GM21528 (cell line): Measurements from ENCODE around the gene GPR107.
A peak's percentile ranks its signal among the peaks of the same experiment; 100 is the strongest.

Experiments
- ATAC-seq: cut with Tn5 transposase; IDR thresholded peaks from one replicate; pipeline ENCODE4 v1.9.1; 2021; ENCODE audit warnings: mild to moderate bottlenecking, moderate library complexity; ENCODE audit not compliant: unreplicated experiment, low FRiP score

The GPR107 gene

GRCh38 chr9:130128733-130129431 lies 75.2 kb downstream of the GPR107 start:
- peak; percentile 63 for ATAC-seq

- no peak for ATAC-seq
Observed at GRCh38 chr9:130129432-130130061, 75.8 kb downstream of the GPR107 start.

GRCh38 chr9:130132746-130133145 lies 79.0 kb downstream of the GPR107 start:
- no peak for ATAC-seq

GRCh38 chr9:130137081-130137640 lies 83.5 kb downstream of the GPR107 start:
- no peak for ATAC-seq

- ATAC-seq = no peak
Observed at GRCh38 chr9:130137641-130138081, 84.0 kb downstream of the GPR107 start.

- ATAC-seq = no peak
Observed at GRCh38 chr9:130138171-130138653, 84.5 kb downstream of the GPR107 start.

- ATAC-seq = no peak
Observed at GRCh38 chr9:130138791-130139190, 85.1 kb downstream of the GPR107 start.

- no peak for ATAC-seq
Observed at GRCh38 chr9:130139251-130139650, 85.5 kb downstream of the GPR107 start.

- ATAC-seq = no peak
Observed at GRCh38 chr9:130140706-130141105, 87.0 kb downstream of the GPR107 start.

GRCh38 chr9:130142056-130142455 lies 88.3 kb downstream of the GPR107 start:
- no peak for ATAC-seq

GRCh38 chr9:130142641-130143040 lies 88.9 kb downstream of the GPR107 start:
- no peak for ATAC-seq

- ATAC-seq = no peak
Observed at GRCh38 chr9:130143279-130143893, 89.7 kb downstream of the GPR107 start.

- no peak for ATAC-seq
Observed at GRCh38 chr9:130143958-130144366, 90.3 kb downstream of the GPR107 start.

- no peak for ATAC-seq
Observed at GRCh38 chr9:130144703-130145102, 91.0 kb downstream of the GPR107 start.

- no peak for ATAC-seq
Observed at GRCh38 chr9:130145658-130146057, 92.0 kb downstream of the GPR107 start.

- ATAC-seq = no peak
Observed at GRCh38 chr9:130147198-130147597, 93.5 kb downstream of the GPR107 start.

GRCh38 chr9:130147910-130148309 lies 94.2 kb downstream of the GPR107 start:
- ATAC-seq = no peak

- ATAC-seq = no peak
Observed at GRCh38 chr9:130149031-130149430, 95.3 kb downstream of the GPR107 start.

GRCh38 chr9:130149654-130150286 lies 96.1 kb downstream of the GPR107 start:
- ATAC-seq = no peak

- ATAC-seq = no peak
Observed at GRCh38 chr9:130150779-130151382, 97.2 kb downstream of the GPR107 start.
